ENCODE measurements around the gene TDO2.
"Not testable (repeated sequence)": the region's sequence is repeated elsewhere in the genome, so short reads cannot be mapped to it uniquely, and the experiment has no call there.

Gene TDO2

GRCh38 chr4:155934634-155935033 is 31.1 kb downstream of the TDO2 start:
- H3K9ac ChIP-seq (ENCODE audit: low read length); H3K4me3 ChIP-seq (ENCODE audit: low read depth, low read length); H3K27me3 ChIP-seq (ENCODE audit: control insufficient read depth, insufficient read depth, low read length); H3K27ac ChIP-seq (ENCODE audit: low read depth, low read length); H3K36me3 ChIP-seq (ENCODE audit: control insufficient read depth, insufficient read depth, low read length); H3K4me1 ChIP-seq (ENCODE audit: control insufficient read depth, insufficient read depth, low read length): not testable (repeated sequence)
- H3K9me3 ChIP-seq (ENCODE audit: control insufficient read depth, insufficient read depth, low read depth, low read length), result peaks cover 16% of the 10 kb centered on the region

- H3K27ac ChIP-seq (ENCODE audit: low read depth, low read length), result no peak overlapping the region
Observed at GRCh38 chr4:155935389-155935986, 32.0 kb downstream of the TDO2 start.

GRCh38 chr4:155941085-155941790 is 37.7 kb downstream of the TDO2 start:
- H3K9ac ChIP-seq (ENCODE audit: low read length), result no peak overlapping the region
- no peaks in the 10 kb centered on the region for H3K36me3 ChIP-seq (ENCODE audit: control insufficient read depth, insufficient read depth, low read length)

More at GRCh38 chr4:155935389-155935986, 32.0 kb downstream of the TDO2 start:
- Histone ChIP-seq H3K36me3 (ENCODE audit: control insufficient read depth, insufficient read depth, low read length) (no peaks in the 10 kb centered on the region), H3K27me3 (ENCODE audit: control insufficient read depth, insufficient read depth, low read length) (no peaks in the 10 kb centered on the region), H3K9ac (ENCODE audit: low read length) (no peak overlapping the region), H3K4me3 (ENCODE audit: low read depth, low read length) (no peak overlapping the region), H3K4me1 (ENCODE audit: control insufficient read depth, insufficient read depth, low read length) (no peaks in the 10 kb centered on the region), H3K9me3 (ENCODE audit: control insufficient read depth, insufficient read depth, low read depth, low read length) (peaks cover 9% of the 10 kb centered on the region; the same call in 1 of the 2 replicates)

GRCh38 chr4:155941820-155942219 is 38.3 kb downstream of the TDO2 start:
- H3K27ac ChIP-seq (ENCODE audit: low read depth, low read length), result no peak overlapping the region
- no peaks in the 10 kb centered on the region for H3K36me3 ChIP-seq (ENCODE audit: control insufficient read depth, insufficient read depth, low read length)
- H3K9ac ChIP-seq (ENCODE audit: low read length), result no peak overlapping the region
- no peak overlapping the region for H3K4me3 ChIP-seq (ENCODE audit: low read depth, low read length)
- H3K4me1 ChIP-seq (ENCODE audit: control insufficient read depth, insufficient read depth, low read length), result no peaks in the 10 kb centered on the region
- H3K27me3 ChIP-seq (ENCODE audit: control insufficient read depth, insufficient read depth, low read length), result no peaks in the 10 kb centered on the region
- no peaks in the 10 kb centered on the region for H3K9me3 ChIP-seq (ENCODE audit: control insufficient read depth, insufficient read depth, low read depth, low read length)

More at GRCh38 chr4:155941085-155941790, 37.7 kb downstream of the TDO2 start:
- Histone ChIP-seq H3K9me3 (ENCODE audit: control insufficient read depth, insufficient read depth, low read depth, low read length) (no peaks in the 10 kb centered on the region), H3K4me1 (ENCODE audit: control insufficient read depth, insufficient read depth, low read length) (no peaks in the 10 kb centered on the region), H3K27me3 (ENCODE audit: control insufficient read depth, insufficient read depth, low read length) (no peaks in the 10 kb centered on the region), H3K4me3 (ENCODE audit: low read depth, low read length) (no peak overlapping the region), H3K27ac (ENCODE audit: low read depth, low read length) (no peak overlapping the region)

- no peaks in the 10 kb centered on the region for H3K9me3 ChIP-seq (ENCODE audit: control insufficient read depth, insufficient read depth, low read depth, low read length)
- H3K27me3 ChIP-seq (ENCODE audit: control insufficient read depth, insufficient read depth, low read length), result no peaks in the 10 kb centered on the region
- H3K36me3 ChIP-seq (ENCODE audit: control insufficient read depth, insufficient read depth, low read length), result no peaks in the 10 kb centered on the region
- H3K27ac ChIP-seq (ENCODE audit: low read depth, low read length), result no peak overlapping the region
- H3K9ac ChIP-seq (ENCODE audit: low read length), result no peak overlapping the region
- H3K4me3 ChIP-seq (ENCODE audit: low read depth, low read length), result no peak overlapping the region
- H3K4me1 ChIP-seq (ENCODE audit: control insufficient read depth, insufficient read depth, low read length), result no peaks in the 10 kb centered on the region
Observed at GRCh38 chr4:155943605-155944291, 40.3 kb downstream of the TDO2 start.

- no peaks in the 10 kb centered on the region for H3K9me3 ChIP-seq (ENCODE audit: control insufficient read depth, insufficient read depth, low read depth, low read length)
- no peak overlapping the region for H3K9ac ChIP-seq (ENCODE audit: low read length)
- no peak overlapping the region for H3K27ac ChIP-seq (ENCODE audit: low read depth, low read length)
- H3K36me3 ChIP-seq (ENCODE audit: control insufficient read depth, insufficient read depth, low read length), result no peaks in the 10 kb centered on the region
- H3K27me3 ChIP-seq (ENCODE audit: control insufficient read depth, insufficient read depth, low read length), result no peaks in the 10 kb centered on the region
- H3K4me3 ChIP-seq (ENCODE audit: low read depth, low read length), result no peak overlapping the region
- H3K4me1 ChIP-seq (ENCODE audit: control insufficient read depth, insufficient read depth, low read length), result no peaks in the 10 kb centered on the region
Observed at GRCh38 chr4:155944516-155944915, 41.0 kb downstream of the TDO2 start.

GRCh38 chr4:155946486-155946885 is 43.0 kb downstream of the TDO2 start:
- H3K9me3 ChIP-seq (ENCODE audit: control insufficient read depth, insufficient read depth, low read depth, low read length), result no peaks in the 10 kb centered on the region
- no peak overlapping the region for H3K4me3 ChIP-seq (ENCODE audit: low read depth, low read length)
- no peaks in the 10 kb centered on the region for H3K27me3 ChIP-seq (ENCODE audit: control insufficient read depth, insufficient read depth, low read length)
- no peaks in the 10 kb centered on the region for H3K36me3 ChIP-seq (ENCODE audit: control insufficient read depth, insufficient read depth, low read length)
- H3K27ac ChIP-seq (ENCODE audit: low read depth, low read length), result no peak overlapping the region
- H3K4me1 ChIP-seq (ENCODE audit: control insufficient read depth, insufficient read depth, low read length), result no peaks in the 10 kb centered on the region
- H3K9ac ChIP-seq (ENCODE audit: low read length), result no peak overlapping the region

- no peaks in the 10 kb centered on the region for H3K4me1 ChIP-seq (ENCODE audit: control insufficient read depth, insufficient read depth, low read length)
- H3K27ac ChIP-seq (ENCODE audit: low read depth, low read length), result no peak overlapping the region
- no peak overlapping the region for H3K4me3 ChIP-seq (ENCODE audit: low read depth, low read length)
- H3K27me3 ChIP-seq (ENCODE audit: control insufficient read depth, insufficient read depth, low read length), result no peaks in the 10 kb centered on the region
- no peak overlapping the region for H3K9ac ChIP-seq (ENCODE audit: low read length)
- no peaks in the 10 kb centered on the region for H3K9me3 ChIP-seq (ENCODE audit: control insufficient read depth, insufficient read depth, low read depth, low read length)
- no peaks in the 10 kb centered on the region for H3K36me3 ChIP-seq (ENCODE audit: control insufficient read depth, insufficient read depth, low read length)
Observed at GRCh38 chr4:155948541-155948940, 45.0 kb downstream of the TDO2 start.

GRCh38 chr4:155950461-155950860 is 47.0 kb downstream of the TDO2 start:
- Histone ChIP-seq H3K9me3 (ENCODE audit: control insufficient read depth, insufficient read depth, low read depth, low read length) (no peaks in the 10 kb centered on the region), H3K4me3 (ENCODE audit: low read depth, low read length) (no peak overlapping the region), H3K36me3 (ENCODE audit: control insufficient read depth, insufficient read depth, low read length) (no peaks in the 10 kb centered on the region), H3K4me1 (ENCODE audit: control insufficient read depth, insufficient read depth, low read length) (no peaks in the 10 kb centered on the region), H3K9ac (ENCODE audit: low read length) (no peak overlapping the region), H3K27ac (ENCODE audit: low read depth, low read length) (no peak overlapping the region), H3K27me3 (ENCODE audit: control insufficient read depth, insufficient read depth, low read length) (no peaks in the 10 kb centered on the region; the same call in 1 of the 2 replicates)

GRCh38 chr4:155952501-155952901 is 49.0 kb downstream of the TDO2 start:
- no peaks in the 10 kb centered on the region; the same call in 1 of the 2 replicates for H3K27me3 ChIP-seq (ENCODE audit: control insufficient read depth, insufficient read depth, low read length)
- no peak overlapping the region for H3K4me3 ChIP-seq (ENCODE audit: low read depth, low read length)
- no peaks in the 10 kb centered on the region for H3K36me3 ChIP-seq (ENCODE audit: control insufficient read depth, insufficient read depth, low read length)
- H3K9me3 ChIP-seq (ENCODE audit: control insufficient read depth, insufficient read depth, low read depth, low read length), result no peaks in the 10 kb centered on the region
- H3K4me1 ChIP-seq (ENCODE audit: control insufficient read depth, insufficient read depth, low read length), result no peaks in the 10 kb centered on the region
- H3K9ac ChIP-seq (ENCODE audit: low read length), result no peak overlapping the region
- H3K27ac ChIP-seq (ENCODE audit: low read depth, low read length), result no peak overlapping the region
